CD4-positive, alpha-beta T cell (primary cell): ENCODE measurements around the gene PIGX. TPM values are rescaled to one million over a fixed set of nuclear protein-coding genes. Genes with fewer than 3 reads are reported as not detected.

Experiments used
- ATAC-seq: fragments of 200-7000 bp; cut with Tn5 transposase; one replicate; pipeline ENCODE4 v1.10.0; 2022; ENCODE audit warnings: mild to moderate bottlenecking; ENCODE audit not compliant: poor library complexity
- CTCF ChIA-PET: fragments of 350-600 bp; sonication (Branson Sonifier 250); formaldehyde crosslinking; loops from one replicate; lab custom pipeline; 2021; ENCODE audit warnings: antibody characterized with exemption, inconsistent platforms; lab: Charles Lee
- POLR2A ChIA-PET: fragments of 350-600 bp; sonication (Branson Sonifier 250); formaldehyde crosslinking; loops from one replicate; lab custom pipeline; 2021; ENCODE audit warnings: antibody characterized with exemption, inconsistent platforms; lab: Charles Lee
- DNase-seq, 14 experiments: peaks; one replicate each; pipeline ENCODE4 v3.0.0-alpha.2; 2013 to 2020; ENCODE audit warnings: mixed read lengths in 2 of 14
- H3K27ac ChIP-seq, 2 donors: one replicate each; pipeline versions ENCODE4 v1.5.1 to v1.7.0; 2013; ENCODE audit warnings: low read length in 2 of 2, low read depth in 1 of 2, mild to moderate bottlenecking in 1 of 2
- H3K27me3 ChIP-seq, 2 experiments: 1 replicate in 1 of 2; 2 replicates in 1 of 2; pipeline versions ENCODE4 v1.6.1 to v1.7.0; 2013; ENCODE audit warnings: low read length in 2 of 2, control low read depth in 1 of 2, mild to moderate bottlenecking in 1 of 2, moderate library complexity in 1 of 2; ENCODE audit not compliant: insufficient read depth in 2 of 2, control insufficient read depth in 1 of 2
- H3K36me3 ChIP-seq: one replicate; pipeline ENCODE4 v1.6.1; 2013; ENCODE audit warnings: low read length, control low read depth; ENCODE audit not compliant: insufficient read depth
- H3K4me1 ChIP-seq: one replicate; pipeline ENCODE4 v1.6.1; 2013; ENCODE audit warnings: low read length, control low read depth; ENCODE audit not compliant: insufficient read depth
- H3K4me3 ChIP-seq: one replicate; pipeline ENCODE4 v1.5.1; 2013; ENCODE audit warnings: mild to moderate bottlenecking, low read length, moderate library complexity
- H3K9me3 ChIP-seq, 2 experiments: 1 replicate in 1 of 2; 2 replicates in 1 of 2; pipeline versions ENCODE4 v1.6.1 to v1.7.0; 2013; ENCODE audit warnings: low read length in 2 of 2, mild to moderate bottlenecking in 2 of 2, control low read depth in 1 of 2, moderate library complexity in 1 of 2; ENCODE audit not compliant: control insufficient read depth in 1 of 2, insufficient read depth in 1 of 2
- H3K27ac Mint-ChIP-seq: one replicate; pipeline ENCODE4 v1.8.0; 2020; ENCODE audit warnings: mixed read lengths
- H3K27me3 Mint-ChIP-seq: one replicate; pipeline ENCODE4 v1.8.0; 2021; ENCODE audit warnings: mixed read lengths
- H3K36me3 Mint-ChIP-seq: one replicate; pipeline ENCODE4 v1.8.0; 2021; ENCODE audit warnings: low read depth, mixed read lengths
- H3K4me1 Mint-ChIP-seq: one replicate; pipeline ENCODE4 v1.8.0; 2021; ENCODE audit warnings: low read depth, mixed read lengths
- H3K4me3 Mint-ChIP-seq: one replicate; pipeline ENCODE4 v1.8.0; 2020; ENCODE audit warnings: mild to moderate bottlenecking, mixed read lengths
- H3K9me3 Mint-ChIP-seq: one replicate; pipeline ENCODE4 v1.8.0; 2020; ENCODE audit warnings: mixed read lengths
- intact Hi-C, 2 experiments: fragments of 100-400 bp; cut with DNase I in 1 of 2; cut with micrococcal nuclease in 1 of 2; formaldehyde crosslinking; loops; one replicate each; pipeline versions ENCODE4 v1.15.1 to v1.9.0; 2023 to 2025; cut with DNase I, micrococcal nuclease
- total RNA-seq, 174 experiments: library from RNA in 2 of 174; stranded (reverse) in 2 of 174; gene quantifications; one replicate each; pipeline ENCODE4 v1.2.3 and lab custom pipeline; 2021 to 2026
- TF ChIP-seq, protein P1 (sequence below): fragments of 200-600 bp; IDR thresholded peaks from one replicate; pipeline ENCODE4 v1.8.0; 2022; ENCODE audit warnings: antibody characterized with exemption, mild to moderate bottlenecking

The PIGX gene
- total RNA-seq, 2 experiments from 2014 or later: 13.3 to 13.9 TPM

GRCh38 chr3:196774191-196774820 lies 62.1 kb downstream of the PIGX start:
- peak overlapping the region; percentile 9 for H3K4me3 Mint-ChIP-seq
- POLR2A ChIA-PET: interaction anchor here (0.8 kb wide), 1 partner anchor 33 kb away, joined by 3 read pairs; no protein-coding TSS in a partner anchor
- no peaks in the 10 kb centered on the region for H3K9me3 ChIP-seq
- peak overlapping the region; percentile 35 for H3K27ac Mint-ChIP-seq
- TF ChIP-seq, protein P1, sequence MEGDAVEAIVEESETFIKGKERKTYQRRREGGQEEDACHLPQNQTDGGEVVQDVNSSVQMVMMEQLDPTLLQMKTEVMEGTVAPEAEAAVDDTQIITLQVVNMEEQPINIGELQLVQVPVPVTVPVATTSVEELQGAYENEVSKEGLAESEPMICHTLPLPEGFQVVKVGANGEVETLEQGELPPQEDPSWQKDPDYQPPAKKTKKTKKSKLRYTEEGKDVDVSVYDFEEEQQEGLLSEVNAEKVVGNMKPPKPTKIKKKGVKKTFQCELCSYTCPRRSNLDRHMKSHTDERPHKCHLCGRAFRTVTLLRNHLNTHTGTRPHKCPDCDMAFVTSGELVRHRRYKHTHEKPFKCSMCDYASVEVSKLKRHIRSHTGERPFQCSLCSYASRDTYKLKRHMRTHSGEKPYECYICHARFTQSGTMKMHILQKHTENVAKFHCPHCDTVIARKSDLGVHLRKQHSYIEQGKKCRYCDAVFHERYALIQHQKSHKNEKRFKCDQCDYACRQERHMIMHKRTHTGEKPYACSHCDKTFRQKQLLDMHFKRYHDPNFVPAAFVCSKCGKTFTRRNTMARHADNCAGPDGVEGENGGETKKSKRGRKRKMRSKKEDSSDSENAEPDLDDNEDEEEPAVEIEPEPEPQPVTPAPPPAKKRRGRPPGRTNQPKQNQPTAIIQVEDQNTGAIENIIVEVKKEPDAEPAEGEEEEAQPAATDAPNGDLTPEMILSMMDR: no peak
- H3K36me3 Mint-ChIP-seq: peaks cover 42% of the 10 kb centered on the region
- no peaks in the 10 kb centered on the region for H3K27me3 Mint-ChIP-seq
- DNase-seq: peak in 1 of 14 experiments; percentile 27
- H3K9me3 Mint-ChIP-seq: no peaks in the 10 kb centered on the region
- no peak for ATAC-seq
- CTCF ChIA-PET: no interaction called here
- peaks cover 33% of the 10 kb centered on the region for H3K4me1 ChIP-seq
- no peak overlapping the region for H3K4me3 ChIP-seq
- no peaks in the 10 kb centered on the region for H3K27me3 ChIP-seq
- H3K4me1 Mint-ChIP-seq: peaks cover 83% of the 10 kb centered on the region
- H3K27ac ChIP-seq: no peak overlapping the region
- intact Hi-C loops: loop anchor here in 1 of 2 experiments (2.0 kb wide), 1 partner anchor 14 kb away; no protein-coding TSS in a partner anchor
- peaks cover 6% of the 10 kb centered on the region for H3K36me3 ChIP-seq

GRCh38 chr3:196774848-196775422 lies 62.8 kb downstream of the PIGX start:
- Histone ChIP-seq H3K9me3 (peaks cover 0 to 4% of the 10 kb centered on the region in 2 experiments), H3K27me3 (no peaks in the 10 kb centered on the region), H3K4me3 (no peak overlapping the region), H3K36me3 (peaks cover 12% of the 10 kb centered on the region), H3K4me1 (peaks cover 26% of the 10 kb centered on the region), H3K27ac (no peak overlapping the region)
- intact Hi-C loops: loop anchor here in 1 of 2 experiments (2.0 kb wide), 1 partner anchor 14 kb away; no protein-coding TSS in a partner anchor
- Mint-ChIP-seq H3K36me3 (peaks cover 44% of the 10 kb centered on the region), H3K4me3 (no peak overlapping the region), H3K27me3 (no peaks in the 10 kb centered on the region), H3K27ac (peak overlapping the region; percentile 35), H3K4me1 (peaks cover 83% of the 10 kb centered on the region), H3K9me3 (no peaks in the 10 kb centered on the region)
- POLR2A ChIA-PET: interaction anchor here (0.8 kb wide), 1 partner anchor 34 kb away, joined by 3 read pairs; no protein-coding TSS in a partner anchor
- CTCF ChIA-PET: no interaction called here
- DNase-seq (no peak), ATAC-seq (no peak)
- TF ChIP-seq, protein P1: no peak

GRCh38 chr3:196775938-196776337 lies 63.8 kb downstream of the PIGX start:
- no peak for DNase-seq
- Histone ChIP-seq H3K9me3 (peaks cover 0 to 4% of the 10 kb centered on the region in 2 experiments), H3K4me3 (no peak overlapping the region), H3K27ac (no peak overlapping the region), H3K27me3 (no peaks in the 10 kb centered on the region), H3K36me3 (peaks cover 15% of the 10 kb centered on the region), H3K4me1 (peaks cover 23% of the 10 kb centered on the region)
- ATAC-seq: no peak
- no peak overlapping the region for H3K4me3 Mint-ChIP-seq
- no peaks in the 10 kb centered on the region for H3K27me3 Mint-ChIP-seq
- intact Hi-C loops: loop anchor here in 1 of 2 experiments (2.0 kb wide), 1 partner anchor 13 kb away; no protein-coding TSS in a partner anchor
- ChIA-PET CTCF (no interaction called here), POLR2A (no interaction called here)
- peaks cover 48% of the 10 kb centered on the region for H3K36me3 Mint-ChIP-seq
- TF ChIP-seq, protein P1: no peak
- H3K27ac Mint-ChIP-seq: peak overlapping the region; percentile 12
- no peaks in the 10 kb centered on the region for H3K9me3 Mint-ChIP-seq
- peaks cover 85% of the 10 kb centered on the region for H3K4me1 Mint-ChIP-seq
